MG63 (cell line): ENCODE measurements around the gene MIER3. TPM values are rescaled to one million over a fixed set of nuclear protein-coding genes. Genes with fewer than 3 reads are reported as not detected.

Source experiments
- total RNA-seq: library from RNA; depleted of rRNA; stranded (reverse); fragments of >200 nt; shearing (Covaris generic); gene quantifications from 2 replicates; pipeline ENCODE4 v1.2.3, GENCODE V29; 2014; ENCODE audit warnings: low replicate concordance; rRNA removed

The MIER3 gene
- total RNA-seq, 1 experiment from 2014 or later, result 7.7 TPM

Other genes with a start within 250 kb of the MIER3 start
- 8.8 and 9.3 TPM in 2 replicates for gene MAP3K1, start 136.6 kb downstream of the MIER3 start, total RNA-seq
- 16.0 and 22.5 TPM in 2 replicates for gene SETD9, start 42.5 kb downstream of the MIER3 start, total RNA-seq
- gene GPBP1, start 221.9 kb upstream of the MIER3 start, total RNA-seq, result 37.4 and 55.2 TPM in 2 replicates